ENCODE measurements around the gene COL20A1. TPM values are rescaled to one million over a fixed set of nuclear protein-coding genes. Genes with fewer than 3 reads are reported as not detected.
"Not testable (repeated sequence)": the region's sequence is repeated elsewhere in the genome, so short reads cannot be mapped to it uniquely, and the experiment has no call there.

COL20A1 gene
- total RNA-seq, 1 experiment from 2014 or later: 0.97 TPM

- DNase-seq (ENCODE audit: low read depth): no peak
These were observed 83.6 kb downstream of the COL20A1 start for GRCh38 chr20:63376283-63377250.

- DNase-seq (ENCODE audit: low read depth): no peak
These were observed 84.4 kb downstream of the COL20A1 start for GRCh38 chr20:63377256-63377941.

GRCh38 chr20:63377951-63378381, 85.0 kb downstream of the COL20A1 start:
- DNase-seq (ENCODE audit: low read depth): no peak

- no peak for DNase-seq (ENCODE audit: low read depth)
These were observed 85.6 kb downstream of the COL20A1 start for GRCh38 chr20:63378626-63379025.

- DNase-seq (ENCODE audit: low read depth): no peak
These were observed 86.3 kb downstream of the COL20A1 start for GRCh38 chr20:63379296-63379695.

- not testable (repeated sequence) for DNase-seq (ENCODE audit: low read depth)
These were observed 86.9 kb downstream of the COL20A1 start for GRCh38 chr20:63379872-63380271.

GRCh38 chr20:63380346-63380870, 87.4 kb downstream of the COL20A1 start:
- DNase-seq (ENCODE audit: low read depth): no peak

GRCh38 chr20:63381781-63382431, 88.9 kb downstream of the COL20A1 start:
- DNase-seq (ENCODE audit: low read depth): no peak

- no peak for DNase-seq (ENCODE audit: low read depth)
These were observed 89.7 kb downstream of the COL20A1 start for GRCh38 chr20:63382551-63383300.

GRCh38 chr20:63383556-63383955, 90.6 kb downstream of the COL20A1 start:
- no peak for DNase-seq (ENCODE audit: low read depth)

- DNase-seq (ENCODE audit: low read depth): no peak
These were observed 91.3 kb downstream of the COL20A1 start for GRCh38 chr20:63384336-63384735.

Other genes with a start within 250 kb of the COL20A1 start
- 14.4 and 22.5 TPM in 2 replicates for gene YTHDF1, start 77.1 kb upstream of the COL20A1 start, total RNA-seq (2014; rRNA removed; shearing (Covaris generic))
- gene BIRC7, start 57.3 kb upstream of the COL20A1 start, total RNA-seq (2014; rRNA removed; shearing (Covaris generic)): 0.51 and 1.7 TPM in 2 replicates
- gene NKAIN4, start 38.7 kb upstream of the COL20A1 start, total RNA-seq (2014; rRNA removed; shearing (Covaris generic)): 10.6 and 12.9 TPM in 2 replicates
- 79.6 and 85.6 TPM in 2 replicates for gene ARFGAP1, start 20.4 kb upstream of the COL20A1 start, total RNA-seq (2014; rRNA removed; shearing (Covaris generic))
- gene CHRNA4, start 68.2 kb downstream of the COL20A1 start, total RNA-seq (2014; rRNA removed; shearing (Covaris generic)): not detected in 2 replicates
- 0.17 TPM in 1 of 2 replicates, not detected in the other for gene KCNQ2, start 179.5 kb downstream of the COL20A1 start, total RNA-seq (2014; rRNA removed; shearing (Covaris generic))
- gene EEF1A2, start 205.9 kb downstream of the COL20A1 start, total RNA-seq (2014; rRNA removed; shearing (Covaris generic)): 3.9 and 6.4 TPM in 2 replicates
- 30.6 and 39.0 TPM in 2 replicates for gene PPDPF, start 227.6 kb downstream of the COL20A1 start, total RNA-seq (2014; rRNA removed; shearing (Covaris generic))
- not detected in 2 replicates for gene PTK6, start 244.2 kb downstream of the COL20A1 start, total RNA-seq (2014; rRNA removed; shearing (Covaris generic))

All from Daoy (cell line).